Activated CD8-positive, alpha-beta T cell treated with anti-CD3 and anti-CD28 coated beads, Interleukin-2, amount 10 ng/mL, durations not matched to agents 7 days and 5 days (primary cell): Measurements from ENCODE around the gene EIF5. TPM values are rescaled to one million over a fixed set of nuclear protein-coding genes. Genes with fewer than 3 reads are reported as not detected.

Experiments used
- ATAC-seq: fragments of 150-1000 bp; cut with Tn5 transposase; one replicate; pipeline ENCODE4 v1.10.0; 2021; ENCODE audit warnings: moderate library complexity
- CTCF ChIA-PET: fragments of 350-600 bp; sonication (Branson Sonifier 250); formaldehyde crosslinking; loops from one replicate; lab custom pipeline; 2021; ENCODE audit warnings: antibody characterized with exemption; lab: Charles Lee
- POLR2A ChIA-PET: fragments of 350-600 bp; sonication (Branson Sonifier 250); formaldehyde crosslinking; loops from one replicate; lab custom pipeline; 2021; ENCODE audit warnings: antibody characterized with exemption; lab: Charles Lee
- DNase-seq: peaks from one replicate; pipeline ENCODE4 v3.0.0-alpha.2; 2020
- H3K27ac Mint-ChIP-seq: one replicate; pipeline ENCODE4 v1.8.0; 2021; ENCODE audit warnings: mild to moderate bottlenecking, mixed read lengths
- H3K27me3 Mint-ChIP-seq: one replicate; pipeline ENCODE4 v1.8.0; 2021; ENCODE audit warnings: low read depth, mixed read lengths
- H3K36me3 Mint-ChIP-seq: one replicate; pipeline ENCODE4 v1.8.0; 2021; ENCODE audit warnings: low read depth, mixed read lengths
- H3K4me1 Mint-ChIP-seq: one replicate; pipeline ENCODE4 v1.8.0; 2021; ENCODE audit warnings: low read depth, mixed read lengths
- H3K4me3 Mint-ChIP-seq: one replicate; pipeline ENCODE4 v1.8.0; 2021; ENCODE audit warnings: mild to moderate bottlenecking, mixed read lengths
- H3K9me3 Mint-ChIP-seq: one replicate; pipeline ENCODE4 v1.8.0; 2022; ENCODE audit warnings: mixed read lengths; ENCODE audit not compliant: insufficient read depth
- total RNA-seq, 2 experiments: library from RNA; stranded (reverse); gene quantifications; one replicate each; pipeline ENCODE4 v1.2.3, GENCODE V29; 2021

The EIF5 gene
- total RNA-seq, 2 experiments from 2014 or later = 240 to 241 TPM

GRCh38 chr14:103312006-103312635 lies 21.9 kb upstream of the EIF5 start:
- POLR2A ChIA-PET = no interaction called here
- Mint-ChIP-seq H3K9me3 (no peaks in the 10 kb centered on the region), H3K4me1 (no peaks in the 10 kb centered on the region), H3K4me3 (no peak overlapping the region), H3K27ac (no peak overlapping the region), H3K36me3 (no peaks in the 10 kb centered on the region), H3K27me3 (no peaks in the 10 kb centered on the region)
- DNase-seq = no peak
- CTCF ChIA-PET = no interaction called here
- no peak for ATAC-seq

- no peak for DNase-seq
- Mint-ChIP-seq H3K4me3 (no peak overlapping the region), H3K4me1 (peaks cover 5% of the 10 kb centered on the region), H3K36me3 (no peaks in the 10 kb centered on the region), H3K27me3 (peaks cover 4% of the 10 kb centered on the region), H3K9me3 (no peaks in the 10 kb centered on the region), H3K27ac (no peak overlapping the region)
- no peak for ATAC-seq
- ChIA-PET POLR2A (no interaction called here), CTCF (no interaction called here)
These were observed 20.3 kb upstream of the EIF5 start for GRCh38 chr14:103313704-103314103.

GRCh38 chr14:103314496-103315277 lies 19.4 kb upstream of the EIF5 start:
- Mint-ChIP-seq H3K27ac (no peak overlapping the region), H3K9me3 (no peaks in the 10 kb centered on the region), H3K4me1 (peaks cover 5% of the 10 kb centered on the region), H3K4me3 (no peak overlapping the region), H3K27me3 (peaks cover 7% of the 10 kb centered on the region), H3K36me3 (no peaks in the 10 kb centered on the region)
- DNase-seq = no peak
- ATAC-seq = no peak
- ChIA-PET CTCF (interaction anchor here (0.9 kb wide), 1 partner anchor 76 kb away, joined by 3 read pairs; no protein-coding TSS in a partner anchor), POLR2A (no interaction called here)

- ATAC-seq (no peak), DNase-seq (no peak)
- CTCF ChIA-PET = no interaction called here
- H3K4me1 Mint-ChIP-seq = peaks cover 5% of the 10 kb centered on the region
- no peaks in the 10 kb centered on the region for H3K36me3 Mint-ChIP-seq
- H3K27ac Mint-ChIP-seq = no peak overlapping the region
- POLR2A ChIA-PET = no interaction called here
- no peaks in the 10 kb centered on the region for H3K9me3 Mint-ChIP-seq
- peaks cover 7% of the 10 kb centered on the region for H3K27me3 Mint-ChIP-seq
- no peak overlapping the region for H3K4me3 Mint-ChIP-seq
These were observed 18.6 kb upstream of the EIF5 start for GRCh38 chr14:103315351-103315911.

GRCh38 chr14:103315941-103316340 lies 18.1 kb upstream of the EIF5 start:
- Mint-ChIP-seq H3K36me3 (no peaks in the 10 kb centered on the region), H3K4me3 (no peak overlapping the region), H3K4me1 (peaks cover 5% of the 10 kb centered on the region), H3K27ac (no peak overlapping the region), H3K9me3 (no peaks in the 10 kb centered on the region), H3K27me3 (peaks cover 8% of the 10 kb centered on the region)
- no peak for DNase-seq
- POLR2A ChIA-PET = no interaction called here
- CTCF ChIA-PET = no interaction called here
- ATAC-seq = no peak

GRCh38 chr14:103316721-103317121 lies 17.3 kb upstream of the EIF5 start:
- no peak for ATAC-seq
- H3K9me3 Mint-ChIP-seq = no peaks in the 10 kb centered on the region
- peaks cover 5% of the 10 kb centered on the region for H3K4me1 Mint-ChIP-seq

GRCh38 chr14:103317251-103317650 lies 16.8 kb upstream of the EIF5 start:
- Mint-ChIP-seq H3K27ac (no peak overlapping the region), H3K27me3 (peaks cover 13% of the 10 kb centered on the region), H3K4me1 (peaks cover 5% of the 10 kb centered on the region), H3K9me3 (no peaks in the 10 kb centered on the region), H3K36me3 (no peaks in the 10 kb centered on the region), H3K4me3 (no peak overlapping the region)
- ChIA-PET POLR2A (no interaction called here), CTCF (no interaction called here)
- DNase-seq (no peak), ATAC-seq (no peak)

More at GRCh38 chr14:103316721-103317121, 17.3 kb upstream of the EIF5 start:
- Mint-ChIP-seq H3K4me3 (no peak overlapping the region), H3K36me3 (no peaks in the 10 kb centered on the region), H3K27ac (no peak overlapping the region), H3K27me3 (peaks cover 13% of the 10 kb centered on the region)
- CTCF ChIA-PET = no interaction called here
- DNase-seq = no peak
- POLR2A ChIA-PET = no interaction called here

- Mint-ChIP-seq H3K36me3 (no peaks in the 10 kb centered on the region), H3K9me3 (no peaks in the 10 kb centered on the region), H3K27ac (no peak overlapping the region), H3K4me1 (peaks cover 5% of the 10 kb centered on the region), H3K4me3 (no peak overlapping the region), H3K27me3 (peaks cover 13% of the 10 kb centered on the region)
- ATAC-seq (no peak), DNase-seq (no peak)
- CTCF ChIA-PET = no interaction called here
- POLR2A ChIA-PET = no interaction called here
These were observed 16.0 kb upstream of the EIF5 start for GRCh38 chr14:103317976-103318580.

GRCh38 chr14:103318750-103319419 lies 15.2 kb upstream of the EIF5 start:
- CTCF ChIA-PET = no interaction called here
- peaks cover 5% of the 10 kb centered on the region for H3K4me1 Mint-ChIP-seq
- POLR2A ChIA-PET = no interaction called here
- no peak overlapping the region for H3K4me3 Mint-ChIP-seq
- no peaks in the 10 kb centered on the region for H3K36me3 Mint-ChIP-seq
- no peaks in the 10 kb centered on the region for H3K9me3 Mint-ChIP-seq
- ATAC-seq = no peak
- H3K27me3 Mint-ChIP-seq = peaks cover 17% of the 10 kb centered on the region
- no peak overlapping the region for H3K27ac Mint-ChIP-seq
- no peak for DNase-seq

- ChIA-PET POLR2A (no interaction called here), CTCF (no interaction called here)
- no peak overlapping the region for H3K27ac Mint-ChIP-seq
- ATAC-seq (no peak), DNase-seq (no peak)
- H3K4me1 Mint-ChIP-seq = peaks cover 5% of the 10 kb centered on the region
- no peaks in the 10 kb centered on the region for H3K9me3 Mint-ChIP-seq
- no peak overlapping the region for H3K4me3 Mint-ChIP-seq
- H3K36me3 Mint-ChIP-seq = no peaks in the 10 kb centered on the region
- peaks cover 17% of the 10 kb centered on the region for H3K27me3 Mint-ChIP-seq
These were observed 14.6 kb upstream of the EIF5 start for GRCh38 chr14:103319422-103319821.

GRCh38 chr14:103326078-103326477 lies 8.0 kb upstream of the EIF5 start:
- ChIA-PET CTCF (no interaction called here), POLR2A (interaction anchor here (1.2 kb wide), 1 partner anchor 8 kb away, joined by 3 read pairs; the partner anchor contains the start of gene EIF5)
- DNase-seq (no peak), ATAC-seq (no peak)
- Mint-ChIP-seq H3K4me3 (no peak overlapping the region), H3K27ac (no peak overlapping the region), H3K4me1 (no peaks in the 10 kb centered on the region), H3K36me3 (no peaks in the 10 kb centered on the region), H3K27me3 (peaks cover 11% of the 10 kb centered on the region), H3K9me3 (no peaks in the 10 kb centered on the region)
